Natural killer cell treated with Interleukin-12 subunit alpha and Interleukin-12 subunit beta and Interleukin-15 and Interleukin-18, amount 100 ng/mL, for 72 hours (primary cell): Measurements from ENCODE around the gene SETD3. TPM values are rescaled to one million over a fixed set of nuclear protein-coding genes. Genes with fewer than 3 reads are reported as not detected.
A peak's percentile ranks its signal among the peaks of the same experiment; 100 is the strongest.

Source experiments
- ATAC-seq, 2 donors: fragments of 150-1000 bp; cut with Tn5 transposase in 1 of 2; sonication (Bioruptor Pico), chemical (Tn5 transposase) in 1 of 2; 2 replicates each; pipeline ENCODE4 v1.10.0; 2021
- DNase-seq: peaks from one replicate; pipeline ENCODE4 v3.0.0; 2022; ENCODE audit warnings: low spot score
- H3K27ac Mint-ChIP-seq, 2 donors: 1 replicate in 1 of 2; 2 replicates in 1 of 2; pipeline ENCODE4 v1.8.0; 2022; ENCODE audit warnings: mixed read lengths in 2 of 2, mild to moderate bottlenecking in 1 of 2, moderate library complexity in 1 of 2
- H3K27me3 Mint-ChIP-seq, 2 donors: 1 replicate in 1 of 2; 2 replicates in 1 of 2; pipeline ENCODE4 v1.8.0; 2022; ENCODE audit warnings: mixed read lengths in 2 of 2
- H3K36me3 Mint-ChIP-seq: one replicate; pipeline ENCODE4 v1.8.0; 2022; ENCODE audit warnings: mixed read lengths
- H3K4me1 Mint-ChIP-seq, 2 donors: 1 replicate in 1 of 2; 2 replicates in 1 of 2; pipeline ENCODE4 v1.8.0; 2022; ENCODE audit warnings: low read depth in 2 of 2, mixed read lengths in 2 of 2, mild to moderate bottlenecking in 1 of 2
- H3K4me3 Mint-ChIP-seq: one replicate; pipeline ENCODE4 v1.8.0; 2022; ENCODE audit warnings: mixed read lengths
- H3K9me3 Mint-ChIP-seq: 2 replicates; pipeline ENCODE4 v1.8.0; 2022; ENCODE audit warnings: mixed read lengths
- total RNA-seq, 2 donors: library from RNA; stranded (reverse); gene quantifications; one replicate each; pipeline ENCODE4 v1.2.3, GENCODE V29; 2022

SETD3 gene
- total RNA-seq, 2 donors from 2014 or later, result 80.6 to 96.7 TPM

DNA sequence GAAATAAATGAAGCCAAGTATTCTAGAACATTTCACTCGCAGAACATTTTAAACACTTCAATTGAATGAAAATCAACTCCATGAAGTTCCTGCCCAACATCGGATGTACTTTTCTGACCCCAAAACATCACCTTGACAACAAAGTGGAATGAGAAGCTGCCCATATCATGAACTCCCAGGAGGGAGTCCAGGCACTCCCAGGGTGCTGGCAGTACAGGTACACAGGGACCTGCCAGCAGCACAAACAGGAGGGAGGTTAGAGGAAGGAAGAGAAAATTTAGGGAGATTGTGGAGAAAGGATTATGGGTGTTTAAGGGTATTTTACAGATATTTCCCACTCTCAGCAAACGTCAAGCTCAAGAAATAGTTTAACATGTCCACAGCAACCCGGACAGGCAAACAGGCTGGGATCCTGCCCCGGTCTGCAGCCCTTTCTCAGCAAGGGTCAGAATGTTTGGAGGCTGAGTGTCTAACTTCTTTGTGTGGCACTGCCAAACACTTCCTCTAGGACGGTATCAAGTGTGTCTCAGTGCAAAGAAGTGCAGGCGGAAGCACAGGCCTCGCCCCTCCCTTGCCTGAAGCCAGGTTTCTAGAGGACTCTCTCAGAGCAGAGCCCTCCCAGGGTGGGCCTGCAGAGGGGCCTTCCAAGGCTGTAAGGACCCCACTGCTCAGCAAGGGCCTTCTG, 72.2 kb downstream of the SETD3 start:
- peak overlapping the region in 1 of 2 donors; percentile 26 for H3K27ac Mint-ChIP-seq
- DNase-seq, result no peak

DNA sequence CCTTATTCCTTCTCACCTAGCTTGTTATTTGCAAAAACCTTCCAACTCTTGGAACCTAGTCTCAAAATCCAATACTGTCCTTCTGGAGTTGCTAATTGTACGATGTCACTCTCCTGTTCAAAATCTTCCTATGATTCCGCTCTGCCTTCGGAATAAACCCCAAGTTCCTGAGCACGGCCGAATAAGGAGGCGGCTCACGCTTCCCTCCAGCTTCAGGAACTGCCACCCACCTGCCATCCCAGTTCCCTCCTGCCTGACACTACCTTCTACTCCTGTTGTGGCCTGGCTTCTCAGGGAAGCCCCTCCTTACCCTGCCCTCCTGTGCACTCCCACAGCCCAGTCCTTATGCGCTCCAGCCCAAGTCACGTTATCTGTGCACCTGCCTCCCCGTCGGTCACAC, 73.2 kb downstream of the SETD3 start:
- Mint-ChIP-seq H3K4me3 (no peak overlapping the region), H3K9me3 (no peaks in the 10 kb centered on the region), H3K27ac (peak overlapping the region in 1 of 2 donors; percentile 26), H3K4me1 (peaks cover 19 to 20% of the 10 kb centered on the region in 2 donors), H3K36me3 (peaks cover 15% of the 10 kb centered on the region), H3K27me3 (no peaks in the 10 kb centered on the region)
- ATAC-seq (no peak), DNase-seq (no peak)

More for the DNA sequence above, 72.2 kb downstream of the SETD3 start:
- peaks cover 16% of the 10 kb centered on the region in 2 donors for H3K4me1 Mint-ChIP-seq
- no peak overlapping the region for H3K4me3 Mint-ChIP-seq
- H3K9me3 Mint-ChIP-seq, result no peaks in the 10 kb centered on the region
- ATAC-seq, result no peak
- H3K36me3 Mint-ChIP-seq, result peaks cover 11% of the 10 kb centered on the region
- H3K27me3 Mint-ChIP-seq, result no peaks in the 10 kb centered on the region

DNA sequence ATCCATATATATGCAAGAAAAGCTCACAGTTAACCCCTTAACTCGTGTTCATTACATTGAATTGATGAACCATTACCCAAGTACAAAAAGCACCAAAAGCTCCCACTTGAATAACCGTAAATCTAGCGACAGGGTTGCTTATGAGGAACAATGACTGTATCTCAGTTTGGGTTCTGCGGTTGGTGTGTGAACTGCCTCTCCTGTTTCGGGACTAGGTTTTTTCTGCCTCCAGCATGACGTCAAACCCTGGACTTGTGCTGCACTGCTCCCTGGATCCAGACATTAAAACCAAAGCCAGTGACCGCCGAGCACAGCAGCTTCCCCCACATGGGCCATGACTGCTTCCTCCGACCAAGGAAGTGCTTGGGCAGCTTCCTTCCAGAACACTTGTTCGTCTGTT, 77.7 kb downstream of the SETD3 start:
- H3K27me3 Mint-ChIP-seq, result no peaks in the 10 kb centered on the region
- H3K27ac Mint-ChIP-seq, result peak overlapping the region; percentile 50 to 67
- no peak for DNase-seq

DNA sequence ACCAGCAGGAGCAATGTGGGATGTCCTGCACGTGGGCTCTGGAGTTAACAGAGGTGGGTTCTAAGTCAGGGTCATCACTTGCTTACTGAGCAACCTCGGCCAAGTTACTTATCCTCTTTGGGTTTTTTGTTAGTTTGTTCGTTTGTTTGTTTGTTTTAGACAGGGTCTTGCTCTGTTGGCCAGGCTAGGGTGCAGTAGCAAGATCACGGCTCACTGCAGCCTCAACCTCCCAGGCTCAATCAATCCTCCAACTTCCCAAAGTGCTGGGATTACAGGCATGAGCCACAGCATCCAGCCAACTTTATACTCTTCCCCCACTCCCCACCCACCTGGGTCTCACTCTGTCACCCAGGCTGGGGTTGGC, 78.4 kb downstream of the SETD3 start:
- Mint-ChIP-seq H3K9me3 (no peaks in the 10 kb centered on the region), H3K27me3 (no peaks in the 10 kb centered on the region), H3K36me3 (peaks cover 16% of the 10 kb centered on the region), H3K4me1 (peaks cover 14 to 18% of the 10 kb centered on the region in 2 donors), H3K4me3 (no peak overlapping the region), H3K27ac (peak overlapping the region; percentile 50 to 67)
- DNase-seq (no peak), ATAC-seq (no peak)

More for the DNA sequence above, 77.7 kb downstream of the SETD3 start:
- Mint-ChIP-seq H3K36me3 (peaks cover 16% of the 10 kb centered on the region), H3K4me3 (no peak overlapping the region), H3K4me1 (peaks cover 18% of the 10 kb centered on the region in 2 donors), H3K9me3 (no peaks in the 10 kb centered on the region)
- ATAC-seq, result no peak

DNA sequence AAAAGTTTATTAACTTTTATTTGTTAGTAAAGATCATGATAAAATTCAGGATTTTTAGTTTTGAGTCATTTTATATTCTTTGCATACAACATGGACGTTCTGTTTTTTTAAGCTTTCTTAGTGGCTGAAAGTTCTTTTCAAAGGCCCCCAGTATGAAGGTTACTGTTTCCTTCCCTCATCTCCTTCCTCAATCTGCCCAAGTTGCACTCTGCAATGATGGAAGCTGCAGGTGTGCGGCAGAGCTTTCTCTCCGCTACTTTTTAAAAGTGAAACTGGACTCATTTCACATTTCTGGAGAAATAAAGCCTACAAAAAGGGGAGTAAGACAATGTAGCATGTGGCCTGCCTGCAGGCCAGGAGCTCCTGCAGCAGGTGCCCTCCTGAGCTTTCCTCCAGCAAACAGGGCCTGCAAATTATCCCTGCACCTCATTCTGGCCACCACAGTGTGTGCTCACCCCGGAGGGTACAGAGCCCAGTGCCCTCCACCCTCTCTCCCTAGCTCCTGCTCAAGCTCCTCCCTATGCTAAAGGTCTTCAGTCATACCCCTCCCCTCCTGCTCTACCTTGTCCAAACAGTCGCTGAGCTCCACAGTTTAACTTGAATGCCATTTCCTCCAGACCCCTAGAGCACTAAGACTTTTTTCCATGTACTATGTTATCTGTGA, 78.9 kb downstream of the SETD3 start:
- Mint-ChIP-seq H3K4me3 (no peak overlapping the region), H3K9me3 (no peaks in the 10 kb centered on the region), H3K27ac (peak overlapping the region in 1 of 2 donors; percentile 67), H3K36me3 (peaks cover 16% of the 10 kb centered on the region), H3K4me1 (peaks cover 14 to 18% of the 10 kb centered on the region in 2 donors), H3K27me3 (no peaks in the 10 kb centered on the region)
- no peak for DNase-seq
- peak in 1 of 2 donors; percentile 11 for ATAC-seq

DNA sequence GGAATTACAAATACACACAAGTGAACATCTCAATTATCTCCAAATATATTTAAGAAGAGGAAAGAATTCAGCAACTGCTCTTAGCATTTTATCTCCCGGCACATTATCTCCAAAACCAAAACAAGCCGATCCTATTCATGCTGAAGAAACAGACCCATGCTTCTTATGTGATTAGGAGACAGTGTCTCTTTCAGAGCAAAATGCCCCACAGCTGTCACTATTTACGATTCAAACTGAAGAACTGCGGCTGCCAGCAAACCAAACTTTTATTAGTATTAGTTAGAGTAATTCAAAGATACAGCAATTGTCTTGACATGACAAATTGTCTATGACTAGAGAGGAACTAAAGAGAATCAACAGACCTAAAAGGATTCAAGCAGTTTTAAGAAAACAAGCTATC, 79.4 kb downstream of the SETD3 start:
- H3K27ac Mint-ChIP-seq, result no peak overlapping the region
- no peak for ATAC-seq
- no peak for DNase-seq
- no peaks in the 10 kb centered on the region for H3K27me3 Mint-ChIP-seq
- H3K4me1 Mint-ChIP-seq, result peaks cover 14 to 22% of the 10 kb centered on the region in 2 donors
- H3K36me3 Mint-ChIP-seq, result peaks cover 16% of the 10 kb centered on the region
- H3K9me3 Mint-ChIP-seq, result no peaks in the 10 kb centered on the region
- H3K4me3 Mint-ChIP-seq, result no peak overlapping the region

DNA sequence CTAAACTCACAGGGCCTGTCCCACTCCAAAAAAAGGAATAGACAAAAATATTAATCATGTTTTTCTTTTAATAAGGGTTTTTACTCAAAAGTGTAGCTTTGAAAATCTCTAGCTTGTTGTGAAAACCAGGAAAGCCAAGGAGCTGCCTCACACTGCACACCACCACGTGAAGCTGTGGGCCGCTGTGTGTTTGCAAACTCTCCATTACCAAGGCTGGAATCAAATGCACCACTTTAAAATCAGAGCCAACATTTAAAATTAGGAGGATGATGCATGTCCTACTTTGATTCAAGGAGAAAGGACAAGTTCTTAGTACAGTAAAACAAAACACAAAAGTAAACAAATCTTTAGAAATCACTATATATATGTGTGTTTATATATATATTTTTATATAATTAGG, 83.0 kb downstream of the SETD3 start:
- H3K4me3 Mint-ChIP-seq, result no peak overlapping the region
- DNase-seq (no peak), ATAC-seq (no peak)
- H3K9me3 Mint-ChIP-seq, result no peaks in the 10 kb centered on the region
- H3K27me3 Mint-ChIP-seq, result no peaks in the 10 kb centered on the region
- no peak overlapping the region for H3K27ac Mint-ChIP-seq
- peaks cover 6% of the 10 kb centered on the region for H3K36me3 Mint-ChIP-seq
- H3K4me1 Mint-ChIP-seq, result peaks cover 18 to 20% of the 10 kb centered on the region in 2 donors

DNA sequence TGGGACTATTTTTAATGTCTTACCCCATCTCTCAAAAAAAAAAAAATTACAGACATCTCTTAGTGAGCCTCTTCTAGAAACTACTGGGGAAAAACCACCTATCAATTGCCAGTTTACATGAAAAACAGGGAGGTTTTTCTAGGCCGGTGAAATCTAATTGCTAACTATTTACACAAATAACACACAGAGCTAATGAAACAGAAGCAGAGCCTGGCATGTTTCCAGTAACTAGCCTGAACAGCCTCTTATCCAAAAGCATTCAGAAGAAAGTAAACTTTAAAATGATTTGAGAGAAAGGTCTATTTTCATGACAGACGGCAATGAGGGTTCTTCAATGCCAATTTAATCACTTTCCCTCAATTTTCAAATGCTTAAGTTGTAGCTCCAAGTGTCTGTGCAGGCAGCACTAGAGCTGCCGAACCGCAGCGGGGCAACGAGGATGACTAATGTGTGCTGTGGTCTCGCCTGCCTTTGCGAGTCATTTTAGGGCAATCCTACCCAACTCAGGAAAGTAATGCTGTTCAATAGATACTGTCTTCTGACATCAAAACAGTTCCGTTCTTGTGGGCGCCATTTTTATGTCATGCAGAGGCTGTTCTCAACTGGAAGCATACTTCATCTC, 84.6 kb downstream of the SETD3 start:
- H3K9me3 Mint-ChIP-seq, result no peaks in the 10 kb centered on the region
- DNase-seq (no peak), ATAC-seq (peak; percentile 64 to 92)
- peaks cover 8 to 9% of the 10 kb centered on the region in 2 donors for H3K4me1 Mint-ChIP-seq
- H3K36me3 Mint-ChIP-seq, result peaks cover 6% of the 10 kb centered on the region
- peak overlapping the region in 1 of 2 donors; percentile 43 for H3K27ac Mint-ChIP-seq
- no peak overlapping the region for H3K4me3 Mint-ChIP-seq
- H3K27me3 Mint-ChIP-seq, result no peaks in the 10 kb centered on the region

DNA sequence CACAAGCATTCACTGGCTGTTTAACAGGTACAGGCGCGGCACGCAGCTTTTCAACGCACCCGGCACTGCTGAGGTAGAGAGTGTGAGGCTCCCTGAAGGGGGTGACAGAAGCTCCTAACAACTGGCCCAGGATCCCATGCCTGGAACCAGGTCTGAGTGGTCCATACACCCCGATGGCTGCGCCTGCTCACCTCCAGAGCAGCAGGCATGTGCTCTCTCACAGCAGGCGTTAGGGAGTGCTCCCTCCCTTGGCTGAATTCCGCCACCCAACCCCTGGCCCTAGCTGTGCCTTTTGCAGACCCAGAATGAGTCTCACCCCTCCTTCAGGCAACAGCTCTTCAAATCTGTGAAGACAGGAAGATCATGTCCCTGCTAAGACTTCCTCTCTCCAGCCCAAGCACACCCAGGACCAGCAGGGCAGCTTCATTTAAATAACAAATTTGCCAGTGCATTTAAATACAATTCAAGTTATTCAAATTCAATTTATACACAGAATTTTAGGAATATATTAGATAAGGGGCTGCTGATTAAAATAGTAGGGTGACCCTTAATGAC, 86.0 kb downstream of the SETD3 start:
- no peak overlapping the region for H3K27ac Mint-ChIP-seq
- H3K4me1 Mint-ChIP-seq, result peaks cover 14 to 15% of the 10 kb centered on the region in 2 donors
- no peak for DNase-seq
- no peaks in the 10 kb centered on the region for H3K27me3 Mint-ChIP-seq
- peaks cover 6% of the 10 kb centered on the region for H3K36me3 Mint-ChIP-seq
- ATAC-seq, result no peak
- H3K9me3 Mint-ChIP-seq, result no peaks in the 10 kb centered on the region
- H3K4me3 Mint-ChIP-seq, result no peak overlapping the region

DNA sequence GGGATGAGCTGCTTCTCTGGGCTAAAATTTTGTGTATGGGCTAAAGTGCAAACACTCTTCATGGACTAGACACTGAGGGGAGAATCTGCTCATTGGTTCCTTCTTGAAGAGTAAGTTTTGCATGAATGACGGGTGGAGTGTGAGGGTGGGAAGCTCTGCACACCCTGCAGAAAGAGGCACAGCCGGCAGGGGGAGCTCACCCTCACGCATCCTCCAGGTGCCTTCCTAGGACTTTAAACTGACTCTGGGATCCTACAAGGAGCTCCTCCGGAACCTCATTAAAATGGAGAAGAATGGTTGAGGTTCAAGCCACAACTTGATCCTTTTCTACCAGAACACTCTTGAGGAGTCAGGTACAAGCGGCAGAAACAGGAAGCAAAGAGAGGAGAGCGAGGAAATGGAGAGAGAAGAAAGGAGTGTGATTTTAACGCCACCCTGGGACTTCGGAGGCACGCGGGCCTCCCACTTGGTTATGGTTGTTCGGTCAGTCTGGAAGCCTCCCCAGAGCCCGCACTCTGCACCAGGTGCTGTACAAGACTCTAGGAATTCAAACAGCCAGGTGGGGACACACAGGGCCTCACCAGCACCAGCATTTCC, 87.5 kb downstream of the SETD3 start:
- H3K27me3 Mint-ChIP-seq, result no peaks in the 10 kb centered on the region
- H3K9me3 Mint-ChIP-seq, result no peaks in the 10 kb centered on the region
- H3K4me3 Mint-ChIP-seq, result no peak overlapping the region
- H3K27ac Mint-ChIP-seq, result peak overlapping the region in 1 of 2 donors; percentile 8
- ATAC-seq (peak in 1 of 2 donors; percentile 46), DNase-seq (no peak)
- peaks cover 15 to 16% of the 10 kb centered on the region in 2 donors for H3K4me1 Mint-ChIP-seq
- no peaks in the 10 kb centered on the region for H3K36me3 Mint-ChIP-seq

DNA sequence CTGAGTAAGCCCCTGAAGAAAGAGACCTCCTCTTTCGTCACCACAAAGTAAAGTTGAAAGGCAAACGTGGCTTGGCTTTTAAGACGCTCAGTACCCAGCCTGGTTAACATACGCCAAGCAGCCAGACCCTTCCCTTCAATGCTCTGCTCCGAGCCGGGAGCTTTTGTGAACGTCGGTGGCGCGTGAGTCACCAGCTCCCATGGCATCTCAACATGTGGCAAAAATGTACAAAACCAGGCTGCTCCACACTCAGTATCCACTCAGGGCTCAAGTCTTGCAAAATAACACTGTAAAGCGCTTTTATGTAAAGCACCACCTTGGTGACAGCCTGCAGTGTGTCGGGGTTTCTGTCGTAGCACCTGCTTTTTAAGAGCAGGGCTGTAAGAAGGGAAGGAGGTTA, 89.0 kb downstream of the SETD3 start:
- DNase-seq (no peak), ATAC-seq (no peak)
- no peaks in the 10 kb centered on the region for H3K36me3 Mint-ChIP-seq
- no peak overlapping the region for H3K4me3 Mint-ChIP-seq
- no peaks in the 10 kb centered on the region for H3K9me3 Mint-ChIP-seq
- H3K4me1 Mint-ChIP-seq, result peaks cover 25 to 28% of the 10 kb centered on the region in 2 donors
- H3K27ac Mint-ChIP-seq, result no peak overlapping the region
- H3K27me3 Mint-ChIP-seq, result no peaks in the 10 kb centered on the region

DNA sequence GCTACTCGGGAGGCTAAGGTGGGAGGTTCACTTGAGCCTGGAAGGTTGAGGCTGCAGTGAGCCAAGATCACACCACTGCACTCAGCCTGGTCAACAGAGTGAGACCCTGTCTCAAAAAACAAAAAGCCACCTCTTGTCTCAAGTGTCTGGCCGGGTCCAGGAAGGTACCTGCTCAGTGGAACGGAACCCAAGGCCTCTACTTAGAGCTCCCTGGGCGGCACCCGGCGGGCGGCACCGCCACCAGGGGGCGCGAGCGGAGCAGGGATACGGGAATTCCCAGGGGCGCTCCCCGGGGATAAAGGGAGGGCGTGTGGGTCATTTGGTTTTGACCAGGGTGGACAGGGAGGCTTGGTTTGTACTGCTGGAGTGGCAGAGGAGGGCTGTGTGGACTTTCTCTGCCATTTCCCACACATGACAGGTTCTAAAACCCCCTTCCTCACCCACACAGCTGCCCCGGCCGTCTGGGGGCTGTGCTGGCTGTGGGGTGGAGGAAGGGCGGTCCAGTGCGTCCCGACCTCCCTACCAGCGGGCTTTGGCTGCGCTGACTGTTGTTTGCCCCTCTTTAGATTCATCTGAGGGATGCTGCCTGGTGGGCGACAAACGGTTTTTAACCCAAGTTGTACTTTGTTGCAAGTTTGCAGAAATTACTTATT, 91.4 kb downstream of the SETD3 start:
- Mint-ChIP-seq H3K27ac (no peak overlapping the region), H3K36me3 (no peaks in the 10 kb centered on the region), H3K9me3 (no peaks in the 10 kb centered on the region), H3K4me1 (peaks cover 22 to 26% of the 10 kb centered on the region in 2 donors), H3K4me3 (no peak overlapping the region), H3K27me3 (no peaks in the 10 kb centered on the region)
- ATAC-seq (peak; percentile 49 to 80), DNase-seq (peak; percentile 78)

DNA sequence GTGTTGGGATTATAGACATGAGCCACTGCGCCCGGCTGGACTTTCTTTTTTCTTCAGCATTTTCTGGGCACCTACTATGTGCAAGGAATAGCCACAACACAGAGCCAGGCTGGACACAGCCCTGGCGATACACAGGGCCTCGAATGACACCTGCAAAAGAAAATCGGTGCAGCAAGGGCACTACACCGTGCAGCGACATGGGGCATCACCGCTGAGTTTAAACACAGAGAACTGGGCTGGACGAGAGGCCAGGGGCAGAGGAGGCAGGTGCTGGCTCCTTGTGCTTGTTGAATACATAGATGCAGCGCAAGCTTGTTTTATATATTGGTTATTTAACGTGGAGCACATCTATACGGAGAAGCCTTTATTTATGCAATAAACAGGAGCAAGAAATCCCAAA, 92.4 kb downstream of the SETD3 start:
- no peak overlapping the region for H3K4me3 Mint-ChIP-seq
- ATAC-seq, result no peak
- DNase-seq, result no peak
- no peaks in the 10 kb centered on the region for H3K36me3 Mint-ChIP-seq
- peaks cover 22 to 25% of the 10 kb centered on the region in 2 donors for H3K4me1 Mint-ChIP-seq
- peak overlapping the region in 1 of 2 donors; percentile 27 for H3K27ac Mint-ChIP-seq
- no peaks in the 10 kb centered on the region for H3K27me3 Mint-ChIP-seq
- H3K9me3 Mint-ChIP-seq, result no peaks in the 10 kb centered on the region
